Muscle layer of colon (tissue), 2 donors: ENCODE results near the gene LRRC74B.

Experiments used
- H3K27ac ChIP-seq: one replicate; pipeline ENCODE4 v1.7.0; 2013; ENCODE audit warnings: low read depth, mild to moderate bottlenecking, low read length, moderate library complexity
- H3K27me3 ChIP-seq, 2 donors: one replicate each; pipeline ENCODE4 v1.7.0; 2013; ENCODE audit warnings: low read length in 2 of 2, mild to moderate bottlenecking in 2 of 2; ENCODE audit not compliant: insufficient read depth in 2 of 2, control insufficient read depth in 1 of 2
- H3K36me3 ChIP-seq: one replicate; pipeline ENCODE4 v1.7.0; 2013; ENCODE audit warnings: mild to moderate bottlenecking, low read length; ENCODE audit not compliant: insufficient read depth
- H3K4me1 ChIP-seq: one replicate; pipeline ENCODE4 v1.7.0; 2013; ENCODE audit warnings: mild to moderate bottlenecking, low read length; ENCODE audit not compliant: insufficient read depth
- H3K4me3 ChIP-seq, 2 donors: one replicate each; pipeline ENCODE4 v1.7.0; 2013; ENCODE audit warnings: low read length in 2 of 2, low read depth in 1 of 2, mild to moderate bottlenecking in 1 of 2, moderate library complexity in 1 of 2
- H3K9ac ChIP-seq: one replicate; pipeline ENCODE4 v1.7.0; 2013; ENCODE audit warnings: low read length
- H3K9me3 ChIP-seq: one replicate; pipeline ENCODE4 v1.7.0; 2013; ENCODE audit warnings: mild to moderate bottlenecking, low read length
- donor health status: abdominal sarcoma.
- donor health status: Adenocarcinoma of cecum.

Gene LRRC74B

GRCh38 chr22:21018314-21018713 lies 27.4 kb upstream of the LRRC74B start:
- Histone ChIP-seq H3K36me3 (no peaks in the 10 kb centered on the region), H3K9me3 (no peaks in the 10 kb centered on the region), H3K27ac (no peak overlapping the region), H3K4me1 (peaks cover 14% of the 10 kb centered on the region), H3K27me3 (no peaks in the 10 kb centered on the region), H3K4me3 (no peak overlapping the region), H3K9ac (no peak overlapping the region)

GRCh38 chr22:21020802-21021429 lies 24.8 kb upstream of the LRRC74B start:
- no peak overlapping the region for H3K27ac ChIP-seq

GRCh38 chr22:21022507-21022906 lies 23.2 kb upstream of the LRRC74B start:
- Histone ChIP-seq H3K27ac (no peak overlapping the region), H3K9me3 (no peaks in the 10 kb centered on the region), H3K4me1 (no peaks in the 10 kb centered on the region), H3K27me3 (no peaks in the 10 kb centered on the region), H3K36me3 (no peaks in the 10 kb centered on the region), H3K9ac (no peak overlapping the region), H3K4me3 (no peak overlapping the region)

More at GRCh38 chr22:21020802-21021429, 24.8 kb upstream of the LRRC74B start:
- H3K9ac ChIP-seq = no peak overlapping the region
- H3K4me3 ChIP-seq = no peak overlapping the region
- no peaks in the 10 kb centered on the region for H3K27me3 ChIP-seq
- no peaks in the 10 kb centered on the region for H3K4me1 ChIP-seq
- no peaks in the 10 kb centered on the region for H3K36me3 ChIP-seq
- no peaks in the 10 kb centered on the region for H3K9me3 ChIP-seq

- Histone ChIP-seq H3K9me3 (no peaks in the 10 kb centered on the region), H3K27ac (no peak overlapping the region), H3K4me1 (no peaks in the 10 kb centered on the region), H3K9ac (no peak overlapping the region), H3K36me3 (no peaks in the 10 kb centered on the region), H3K4me3 (no peak overlapping the region), H3K27me3 (peaks cover 0 to under 1% of the 10 kb centered on the region in 2 donors)
These were observed 22.7 kb upstream of the LRRC74B start for GRCh38 chr22:21022955-21023614.

- Histone ChIP-seq H3K4me3 (no peak overlapping the region), H3K9ac (no peak overlapping the region), H3K27me3 (peaks cover 0 to 10% of the 10 kb centered on the region in 2 donors), H3K4me1 (no peaks in the 10 kb centered on the region), H3K36me3 (no peaks in the 10 kb centered on the region), H3K9me3 (no peaks in the 10 kb centered on the region), H3K27ac (no peak overlapping the region)
These were observed 20.5 kb upstream of the LRRC74B start for GRCh38 chr22:21025266-21025665.

- no peak overlapping the region for H3K9ac ChIP-seq
- no peak overlapping the region for H3K27ac ChIP-seq
- H3K4me3 ChIP-seq = no peak overlapping the region
These were observed 19.7 kb upstream of the LRRC74B start for GRCh38 chr22:21025763-21026755.

GRCh38 chr22:21026783-21027692 lies 18.7 kb upstream of the LRRC74B start:
- H3K36me3 ChIP-seq = no peaks in the 10 kb centered on the region
- no peak overlapping the region for H3K9ac ChIP-seq
- no peak overlapping the region for H3K27ac ChIP-seq
- H3K9me3 ChIP-seq = no peaks in the 10 kb centered on the region
- peaks cover 5 to 28% of the 10 kb centered on the region in 2 donors for H3K27me3 ChIP-seq
- H3K4me3 ChIP-seq = no peak overlapping the region
- no peaks in the 10 kb centered on the region for H3K4me1 ChIP-seq

More at GRCh38 chr22:21025763-21026755, 19.7 kb upstream of the LRRC74B start:
- H3K36me3 ChIP-seq = no peaks in the 10 kb centered on the region
- peaks cover 5 to 18% of the 10 kb centered on the region in 2 donors for H3K27me3 ChIP-seq
- no peaks in the 10 kb centered on the region for H3K4me1 ChIP-seq
- no peaks in the 10 kb centered on the region for H3K9me3 ChIP-seq

- Histone ChIP-seq H3K27ac (no peak overlapping the region), H3K4me1 (no peaks in the 10 kb centered on the region), H3K9ac (no peak overlapping the region), H3K9me3 (no peaks in the 10 kb centered on the region), H3K36me3 (no peaks in the 10 kb centered on the region), H3K4me3 (no peak overlapping the region), H3K27me3 (peaks cover 5 to 38% of the 10 kb centered on the region in 2 donors)
These were observed 17.2 kb upstream of the LRRC74B start for GRCh38 chr22:21028277-21029251.

GRCh38 chr22:21029486-21030025 lies 16.2 kb upstream of the LRRC74B start:
- no peaks in the 10 kb centered on the region for H3K9me3 ChIP-seq
- H3K4me1 ChIP-seq = no peaks in the 10 kb centered on the region
- H3K4me3 ChIP-seq = no peak overlapping the region
- peaks cover 5 to 38% of the 10 kb centered on the region in 2 donors for H3K27me3 ChIP-seq
- H3K9ac ChIP-seq = no peak overlapping the region
- H3K27ac ChIP-seq = no peak overlapping the region
- H3K36me3 ChIP-seq = no peaks in the 10 kb centered on the region

GRCh38 chr22:21030032-21030431 lies 15.7 kb upstream of the LRRC74B start:
- no peak overlapping the region for H3K4me3 ChIP-seq
- peaks cover 5 to 38% of the 10 kb centered on the region in 2 donors for H3K27me3 ChIP-seq
- H3K4me1 ChIP-seq = no peaks in the 10 kb centered on the region
- no peak overlapping the region for H3K9ac ChIP-seq
- no peak overlapping the region for H3K27ac ChIP-seq
- no peaks in the 10 kb centered on the region for H3K36me3 ChIP-seq
- no peaks in the 10 kb centered on the region for H3K9me3 ChIP-seq
